Measurements from ENCODE around the gene PROM2. TPM values are rescaled to one million over a fixed set of nuclear protein-coding genes. Genes with fewer than 3 reads are reported as not detected.

The PROM2 gene
- total RNA-seq, 1 experiment from 2014 or later = 3.1 TPM

- no peak overlapping the region for H3K56ac ChIP-seq (ENCODE audit: insufficient read length, low read depth, low read length)
- no peak overlapping the region for H3K23ac ChIP-seq (ENCODE audit: insufficient read length, low read depth, low read length)
- no peaks in the 10 kb centered on the region for H3K79me2 ChIP-seq (ENCODE audit: insufficient read depth, low read length)
- no peak overlapping the region for H2BK12ac ChIP-seq (ENCODE audit: insufficient read length, low read depth, low read length)
- no peak for DNase-seq
- no peaks in the 10 kb centered on the region; a peak in 1 of 7 replicates for H3K36me3 Mint-ChIP-seq (ENCODE audit: insufficient read depth in 1 of 3, low read depth in 3 of 3)
- no peak overlapping the region for H2BK5ac ChIP-seq (ENCODE audit: insufficient read length, low read length)
- H4K91ac ChIP-seq (ENCODE audit: insufficient read length, low read depth, low read length) = no peak overlapping the region
- peaks cover 16 to 21% of the 10 kb centered on the region in 2 experiments for H3K4me1 Mint-ChIP-seq
- no peak overlapping the region for H3K4ac ChIP-seq (ENCODE audit: low read depth, low read length)
- no peak overlapping the region for H3K27ac Mint-ChIP-seq
- no peaks in the 10 kb centered on the region for H3K79me1 ChIP-seq (ENCODE audit: insufficient read depth, low read depth, low read length, poor library complexity, severe bottlenecking)
- peaks cover 0 to under 1% of the 10 kb centered on the region in 2 experiments; a peak in 1 of 5 replicates for H3K9me3 Mint-ChIP-seq
- no peaks in the 10 kb centered on the region for H3K23me2 ChIP-seq (ENCODE audit: insufficient read length, low read depth, low read length, poor library complexity, severe bottlenecking)
- H3K4me3 Mint-ChIP-seq = peak overlapping the region in 1 of 2 experiments; percentile 3; a peak in 1 of 5 replicates
- no peak overlapping the region for H3T11ph ChIP-seq (ENCODE audit: low read length)
- no peaks in the 10 kb centered on the region for H3K4me1 ChIP-seq (ENCODE audit: insufficient read depth, low read length)
- no peak overlapping the region for H2BK15ac ChIP-seq (ENCODE audit: low read depth, low read length)
- no peak overlapping the region for H2AFZ ChIP-seq (ENCODE audit: low read length)
- H2BK20ac ChIP-seq (ENCODE audit: low read depth, low read length, poor library complexity, severe bottlenecking) = no peak overlapping the region
- H4K20me1 ChIP-seq (ENCODE audit: control insufficient read depth, insufficient read depth, insufficient read length) = no peaks in the 10 kb centered on the region
- H3K27me3 ChIP-seq (ENCODE audit: insufficient read depth, low read length) = no peaks in the 10 kb centered on the region
- WGBS (ENCODE audit: extremely low coverage, insufficient read length, low lambda C conversion rate) = no CpG with 5 or more reads among the region's 16 CpGs
- TF ChIP-seq CTCF (conservative IDR thresholded peaks at IDR 0.05) = no peak
- H4K8ac ChIP-seq (replicated peaks; ENCODE audit: insufficient read length, low read depth, low read length) = no peak overlapping the region
- H3K9me3 ChIP-seq (ENCODE audit: control insufficient read depth, low read depth, low read length) = no peaks in the 10 kb centered on the region
- H3K27ac ChIP-seq (ENCODE audit: insufficient read length, low read depth, low read length) = no peak overlapping the region
- H3K14ac ChIP-seq (ENCODE audit: insufficient read depth, low read length) = no peak overlapping the region; the same call in 1 of the 2 replicates
- H3K27me3 Mint-ChIP-seq (ENCODE audit: low read depth) = peaks cover 2% of the 10 kb centered on the region
- H3K9ac ChIP-seq (ENCODE audit: extremely low read depth, insufficient read length, low read length) = no peak overlapping the region
- no peak overlapping the region for H4K5ac ChIP-seq (ENCODE audit: insufficient read length, low read depth, low read length)
- H3K18ac ChIP-seq (ENCODE audit: insufficient read length, low read depth, low read length) = no peak overlapping the region
- H2AK5ac ChIP-seq (ENCODE audit: insufficient read length, low read length) = no peak overlapping the region
- H2BK120ac ChIP-seq (ENCODE audit: low read depth, low read length, poor library complexity, severe bottlenecking) = no peak overlapping the region
- no peak overlapping the region for H3K4me2 ChIP-seq (ENCODE audit: insufficient read depth, insufficient read length, low read length)
Observed at GRCh38 chr2:95313296-95314131, 39.3 kb downstream of the PROM2 start.
